Cardiac ventricle fibroblast (primary cell): Measurements from ENCODE around the gene LSMEM2. TPM values are rescaled to one million over a fixed set of nuclear protein-coding genes. Genes with fewer than 3 reads are reported as not detected.

Experiments
- total RNA-seq: library from RNA; depleted of rRNA; stranded (reverse); fragments of >200 nt; gene quantifications from 2 replicates; pipeline ENCODE4 v1.2.3, GENCODE V29; 2015

Gene LSMEM2
- total RNA-seq: not detected in 2 replicates

DNA sequence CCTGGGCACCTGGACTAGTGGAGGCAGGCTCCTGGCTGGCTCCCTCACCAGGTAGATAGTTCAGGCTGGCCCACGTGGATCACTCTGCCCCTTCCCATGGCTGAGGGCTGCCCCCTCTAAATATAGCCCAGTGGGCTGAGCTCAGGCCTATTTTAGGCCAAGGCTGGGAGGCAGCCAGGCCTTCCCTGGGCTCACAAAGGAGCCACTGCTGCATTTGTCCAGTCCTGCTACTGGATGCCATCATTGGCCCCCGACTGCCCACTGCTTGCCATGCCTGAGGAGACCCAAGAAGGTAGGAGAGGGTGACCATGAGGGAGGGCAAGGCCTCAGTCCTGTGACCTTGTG, at the start of gene LSMEM2:
Gene LSMEM2 (plus strand): TSS at position 208 of the 345 bp plus-strand sequence. CDS start 27 bp downstream, at position 235.

DNA sequence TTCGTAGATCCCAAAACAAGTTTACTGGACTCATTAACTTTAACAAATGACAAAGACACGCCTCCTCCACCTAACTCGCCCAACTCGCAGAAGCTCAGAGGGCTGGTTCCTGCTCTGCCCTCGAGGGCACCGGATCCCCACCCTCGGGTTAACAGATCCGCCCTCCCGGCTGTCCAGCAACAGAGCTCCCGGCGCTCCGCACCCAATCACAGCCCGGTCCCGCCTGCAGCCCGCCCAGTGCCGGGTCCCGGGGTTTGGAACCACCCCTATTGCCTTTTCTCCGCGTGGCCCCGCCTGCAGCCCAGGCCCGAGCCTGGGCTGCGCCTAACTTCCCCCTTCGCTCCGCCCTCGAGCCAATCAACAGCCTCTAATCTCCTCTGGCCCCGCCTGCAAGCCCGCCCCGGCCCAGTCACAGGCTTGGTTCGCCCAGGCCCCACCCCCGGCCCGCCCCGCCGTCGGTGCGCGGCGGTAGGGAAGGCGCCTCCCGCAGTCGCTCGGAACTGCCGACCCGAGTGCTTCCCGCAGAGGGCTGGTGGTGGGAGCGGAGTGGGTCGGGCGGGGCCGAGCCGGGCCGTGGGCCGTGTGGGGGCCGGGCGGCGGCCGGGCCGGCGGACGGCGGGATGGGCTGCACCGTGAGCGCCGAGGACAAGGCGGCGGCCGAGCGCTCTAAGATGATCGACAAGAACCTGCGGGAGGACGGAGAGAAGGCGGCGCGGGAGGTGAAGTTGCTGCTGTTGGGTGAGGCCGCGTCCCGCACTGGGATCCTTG, 43.0 kb upstream of the LSMEM2 start, which contains the start of gene GNAI2:
Gene GNAI2 (plus strand): TSS at position 489 of the 768 bp plus-strand sequence. CDS start 132 bp downstream, at position 621.

DNA sequence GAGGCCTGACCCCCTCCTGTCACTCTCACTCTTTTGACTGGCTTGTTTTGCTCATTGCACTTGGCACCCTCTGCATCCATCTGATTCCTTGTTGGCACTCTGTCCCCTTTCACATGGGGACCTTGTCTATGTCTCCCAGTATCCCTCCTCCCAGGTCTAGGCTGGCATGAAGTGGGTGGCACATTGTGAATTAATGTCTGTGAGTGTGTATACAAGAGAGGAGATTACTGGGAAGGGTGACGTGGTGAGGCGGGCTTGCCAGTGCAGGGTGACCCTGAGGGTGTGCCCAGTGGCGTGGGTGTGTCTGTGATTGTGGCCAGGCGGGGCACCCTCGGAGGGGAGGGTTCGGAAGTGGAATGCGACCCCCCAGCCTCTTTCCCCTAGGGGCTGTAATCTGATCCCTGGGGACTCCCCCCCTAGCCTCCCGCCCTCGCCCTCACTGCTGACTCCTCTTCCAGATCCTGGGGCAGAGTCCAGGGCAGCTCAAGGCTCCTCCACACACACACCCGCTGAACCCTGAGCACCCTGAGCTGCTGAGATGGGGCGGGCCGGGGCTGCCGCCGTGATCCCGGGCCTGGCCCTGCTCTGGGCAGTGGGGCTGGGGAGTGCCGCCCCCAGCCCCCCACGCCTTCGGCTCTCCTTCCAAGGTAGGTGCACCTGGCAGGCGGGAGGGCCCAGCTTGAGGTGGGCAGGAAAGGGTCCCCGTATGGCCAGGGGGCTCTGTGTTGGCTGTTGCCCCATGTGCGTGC, 10.0 kb upstream of the LSMEM2 start, which contains the start of gene SEMA3B:
Gene SEMA3B (plus strand): TSS at position 445 of the 749 bp plus-strand sequence. CDS start 94 bp downstream, at position 539.

DNA sequence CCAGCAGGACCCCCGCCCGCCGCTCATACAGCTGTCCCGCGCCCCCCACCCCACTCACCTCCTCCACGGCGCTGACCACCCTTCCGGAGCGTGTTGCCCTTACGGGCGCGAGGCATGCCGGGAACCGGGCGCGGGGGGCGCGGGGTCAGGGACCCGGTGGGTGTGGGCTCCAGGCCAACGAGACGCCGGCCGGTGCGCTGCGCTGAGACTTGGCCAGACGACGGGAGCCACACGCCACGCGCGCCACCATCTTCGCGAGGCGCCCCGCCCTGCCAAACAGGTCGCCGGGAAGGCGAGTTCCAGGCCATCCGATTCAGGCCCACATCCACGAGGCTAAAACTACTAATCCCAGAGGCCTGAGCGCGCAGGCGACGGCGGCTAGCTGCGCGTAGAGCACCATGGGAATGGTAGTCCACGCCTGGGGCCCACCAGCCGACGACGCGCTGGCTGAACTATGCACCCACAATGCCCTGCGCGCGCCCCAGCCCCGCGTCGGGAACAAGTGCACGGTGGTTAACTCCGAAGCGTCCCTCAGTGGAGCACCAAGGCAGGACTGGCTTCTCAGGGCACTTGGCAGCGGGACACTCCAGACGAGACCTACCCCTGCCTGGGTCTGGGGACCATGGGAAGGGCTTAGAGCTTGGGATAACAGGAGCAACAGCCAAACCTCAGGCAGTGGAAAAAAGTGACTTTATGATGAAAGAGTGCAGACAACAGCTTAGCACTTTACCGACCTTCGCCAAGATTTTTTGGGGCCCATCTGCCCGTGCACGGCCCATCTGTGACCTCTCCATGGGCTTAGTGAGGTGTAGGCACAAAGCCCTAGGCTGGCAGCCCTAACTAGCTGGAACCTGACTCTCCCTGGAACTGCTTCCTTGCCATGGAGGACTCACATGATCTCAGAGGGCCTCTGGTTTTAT, 13.5 kb downstream of the LSMEM2 start, which contains the start of gene IFRD2:
Gene IFRD2 (minus strand): TSS at position 271 of the 920 bp plus-strand sequence. CDS start 155 bp downstream, at position 116.

DNA sequence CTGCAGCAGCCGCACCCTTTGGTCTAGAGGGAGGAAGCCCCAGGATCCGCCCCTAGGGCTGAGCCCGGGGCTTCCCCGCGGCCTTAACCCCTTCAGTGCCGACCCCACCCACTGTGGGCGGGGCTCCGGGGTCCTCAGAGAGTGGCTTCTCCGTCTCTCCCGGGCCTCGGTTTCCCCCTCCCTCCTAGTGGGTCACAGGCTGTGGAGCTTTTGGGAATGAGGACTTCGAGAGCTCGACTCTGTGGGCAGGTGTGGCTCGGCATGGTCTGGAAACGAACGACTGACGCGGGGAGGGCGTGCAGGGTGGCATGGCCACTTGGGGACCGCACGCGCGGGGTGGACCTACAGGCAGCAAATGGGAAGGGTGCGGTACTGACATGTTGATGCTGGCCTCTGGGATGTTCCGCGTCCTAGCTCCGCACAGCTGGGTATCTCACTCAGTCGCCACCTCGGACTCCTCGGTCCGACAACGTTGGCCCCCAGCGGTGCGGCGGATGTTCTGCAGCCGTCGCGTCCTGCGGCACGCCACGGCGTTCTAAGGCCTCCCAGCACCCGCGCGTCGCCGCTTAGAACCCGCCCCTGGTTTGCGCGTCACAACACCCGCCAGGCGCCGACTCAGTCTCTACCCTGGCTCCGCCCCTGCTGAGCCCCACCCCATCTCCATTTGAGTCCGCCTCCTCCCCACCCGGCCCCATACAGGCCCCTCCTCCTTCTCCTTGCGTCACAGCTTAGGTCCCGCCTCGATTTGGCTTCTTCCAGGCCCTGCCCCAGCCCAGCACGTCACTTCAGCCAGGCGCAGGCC, 20.1 kb downstream of the LSMEM2 start, which contains the start of the genes HYAL3 and NAA80:
Gene HYAL3 (minus strand): TSS at position 570 of the 802 bp plus-strand sequence. CDS start 3,803 bp downstream, outside the sequence.
Gene NAA80 (minus strand): TSS at position 570 of the 802 bp plus-strand sequence. CDS start 1,942 bp downstream, outside the sequence.

DNA sequence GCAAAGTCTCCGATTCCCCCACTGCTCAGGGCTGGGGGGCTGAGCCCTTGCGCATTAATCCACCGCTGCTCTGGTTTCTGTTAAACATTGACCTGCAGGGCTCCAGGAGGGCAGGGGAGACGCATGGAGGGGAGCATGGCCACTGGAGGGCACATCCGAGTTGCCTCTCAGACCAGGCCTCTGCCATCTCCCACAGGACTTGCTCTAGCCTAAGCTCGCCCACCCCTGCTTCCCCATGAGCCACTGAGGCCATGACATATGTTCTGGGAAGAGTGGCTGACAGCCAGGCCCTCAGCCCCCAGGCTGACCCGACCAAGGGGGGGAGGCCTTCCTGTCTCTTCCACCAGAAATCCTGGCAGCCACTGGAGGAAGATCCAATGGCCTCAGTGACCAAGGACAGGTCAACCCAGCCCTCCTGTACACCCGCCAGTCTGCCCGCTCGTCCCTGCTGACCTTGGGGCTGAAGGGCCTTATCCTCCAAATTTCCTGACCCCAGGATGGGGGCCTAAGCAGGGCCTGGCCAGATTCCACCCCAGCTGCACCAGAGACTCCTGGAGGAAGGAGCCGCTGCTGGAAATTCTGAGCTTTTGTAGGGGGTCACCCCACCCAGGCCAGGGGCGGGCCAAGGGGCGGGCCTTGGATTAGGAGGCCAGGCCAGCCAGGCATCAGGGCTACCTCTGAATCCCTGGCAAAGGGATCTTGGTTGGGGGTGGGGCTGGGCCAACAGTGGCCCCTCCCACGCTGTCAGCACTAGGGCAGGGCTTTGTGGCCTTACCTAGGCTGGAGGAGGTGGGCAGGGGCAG, 24.3 kb downstream of the LSMEM2 start, which contains the start of gene HYAL1:
Gene HYAL1 (minus strand): TSS at position 562 of the 803 bp plus-strand sequence. CDS start 618 bp downstream, outside the sequence.

DNA sequence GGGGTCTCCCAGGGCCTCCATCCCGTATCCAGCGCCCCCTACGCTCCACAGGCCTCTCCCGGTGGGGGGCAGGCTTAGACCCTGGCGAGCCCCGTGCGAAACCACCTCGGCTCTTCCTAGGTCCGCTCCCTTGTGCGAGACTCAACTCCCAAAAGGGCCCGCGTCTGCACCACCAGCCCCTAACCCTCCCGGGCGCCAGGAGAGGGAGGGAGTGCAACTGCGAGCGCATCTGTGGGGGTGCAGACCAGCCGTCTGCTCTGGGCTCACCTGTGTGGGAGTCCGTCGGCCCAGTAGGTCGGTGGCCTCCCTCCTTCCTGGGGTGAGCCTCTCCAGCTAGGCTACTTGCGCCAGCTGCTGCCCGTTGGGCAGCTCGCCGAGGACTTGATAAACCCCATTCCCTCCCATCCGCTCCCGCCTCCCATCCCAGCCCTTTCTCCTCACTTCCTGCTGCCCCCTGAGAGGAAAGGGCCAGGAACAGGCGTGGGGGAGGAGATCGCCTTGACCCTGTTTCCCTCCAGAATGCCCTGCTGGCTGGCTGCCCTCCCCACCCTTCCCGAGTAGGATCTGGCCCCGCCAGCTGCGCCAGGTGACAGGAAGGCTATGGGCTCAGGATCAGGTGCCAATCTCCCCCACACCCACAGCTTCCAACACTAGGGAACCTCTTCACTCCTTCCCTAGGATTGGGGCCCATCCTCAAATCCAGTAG, 43.7 kb downstream of the LSMEM2 start, which contains the start of gene HYAL2:
Gene HYAL2 (minus strand): TSS at position 360 of the 706 bp plus-strand sequence. CDS start 2,256 bp downstream, outside the sequence.

DNA sequence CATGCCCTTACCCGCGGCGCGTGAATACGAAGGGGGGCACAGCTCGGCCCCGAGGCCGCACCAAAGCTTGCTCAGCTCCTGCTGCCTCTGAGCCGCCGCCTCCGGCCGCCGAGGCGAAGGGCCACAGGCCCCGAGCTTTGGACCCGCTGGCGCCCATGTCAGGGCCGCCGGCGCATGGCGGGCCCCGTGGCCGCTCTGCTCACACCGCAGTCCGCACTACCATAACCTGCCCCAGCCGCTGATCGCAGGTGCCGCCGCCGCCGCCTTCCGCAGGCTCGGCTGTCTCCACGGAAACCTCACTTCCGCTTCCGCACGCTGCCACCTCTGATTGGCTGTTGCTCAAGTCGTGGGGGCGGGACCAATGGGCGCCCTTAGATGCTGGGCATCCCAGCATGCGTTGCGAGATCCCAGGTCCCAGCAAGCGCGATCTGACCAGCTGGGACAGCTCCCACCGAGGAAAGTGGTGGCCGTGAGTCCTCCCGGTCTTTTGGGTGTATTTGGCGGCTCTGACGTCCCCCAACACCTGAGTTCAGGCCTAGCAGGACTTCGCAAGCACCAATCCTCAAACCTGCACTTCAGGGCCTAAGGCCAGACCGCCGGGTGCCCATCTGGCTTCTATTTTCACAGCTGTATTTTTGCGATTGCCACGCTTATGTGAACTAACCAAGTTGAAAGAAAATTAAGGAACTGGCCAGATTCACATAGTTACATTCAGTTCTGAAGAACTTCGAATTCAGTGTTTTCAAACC, 49.2 kb downstream of the LSMEM2 start, which contains the start of gene TUSC2:
Gene TUSC2 (minus strand): TSS at position 281 of the 749 bp plus-strand sequence. CDS start 124 bp downstream, at position 157.

Other genes starting within 250 kb of the LSMEM2 start
- gene RBM5, start 190.2 kb upstream of the LSMEM2 start, total RNA-seq: 60.0 and 66.3 TPM in 2 replicates
- 9.0 and 10.4 TPM in 2 replicates for gene SEMA3F, start 123.8 kb upstream of the LSMEM2 start, total RNA-seq
- gene GNAT1, start 87.5 kb upstream of the LSMEM2 start, total RNA-seq: not detected in 2 replicates
- gene SLC38A3, start 73.8 kb upstream of the LSMEM2 start, total RNA-seq: not detected in 2 replicates
- 132 and 164 TPM in 2 replicates for gene GNAI2, start 42.9 kb upstream of the LSMEM2 start, total RNA-seq
- 4.4 and 4.5 TPM in 2 replicates for gene SEMA3B, start 9.9 kb upstream of the LSMEM2 start, total RNA-seq
- 28.3 and 36.7 TPM in 2 replicates for gene IFRD2, start 13.3 kb downstream of the LSMEM2 start, total RNA-seq
- gene HYAL3, start 20.3 kb downstream of the LSMEM2 start, total RNA-seq: 7.2 and 17.3 TPM in 2 replicates
- gene NAA80, start 20.3 kb downstream of the LSMEM2 start, total RNA-seq: 8.4 and 12.9 TPM in 2 replicates
- gene HYAL1, start 24.5 kb downstream of the LSMEM2 start, total RNA-seq: 2.7 and 7.4 TPM in 2 replicates
- gene HYAL2, start 43.7 kb downstream of the LSMEM2 start, total RNA-seq: 51.3 and 65.4 TPM in 2 replicates
- 11.4 and 41.2 TPM in 2 replicates for gene TUSC2, start 49.1 kb downstream of the LSMEM2 start, total RNA-seq
- 18.4 and 23.3 TPM in 2 replicates for gene RASSF1, start 61.7 kb downstream of the LSMEM2 start, total RNA-seq
- gene ZMYND10, start 66.6 kb downstream of the LSMEM2 start, total RNA-seq: 0.06 and 0.24 TPM in 2 replicates
- 15.5 and 22.6 TPM in 2 replicates for gene NPRL2, start 71.7 kb downstream of the LSMEM2 start, total RNA-seq
- gene CYB561D2, start 71.8 kb downstream of the LSMEM2 start, total RNA-seq: 21.4 and 29.5 TPM in 2 replicates
- gene TMEM115, start 80.4 kb downstream of the LSMEM2 start, total RNA-seq: 62.7 and 65.7 TPM in 2 replicates
- not detected in 2 replicates for gene CACNA2D2, start 224.5 kb downstream of the LSMEM2 start, total RNA-seq